ENCODE measurements around the gene RNPEP.
A peak's percentile ranks its signal among the peaks of the same experiment; 100 is the strongest.

DNA sequence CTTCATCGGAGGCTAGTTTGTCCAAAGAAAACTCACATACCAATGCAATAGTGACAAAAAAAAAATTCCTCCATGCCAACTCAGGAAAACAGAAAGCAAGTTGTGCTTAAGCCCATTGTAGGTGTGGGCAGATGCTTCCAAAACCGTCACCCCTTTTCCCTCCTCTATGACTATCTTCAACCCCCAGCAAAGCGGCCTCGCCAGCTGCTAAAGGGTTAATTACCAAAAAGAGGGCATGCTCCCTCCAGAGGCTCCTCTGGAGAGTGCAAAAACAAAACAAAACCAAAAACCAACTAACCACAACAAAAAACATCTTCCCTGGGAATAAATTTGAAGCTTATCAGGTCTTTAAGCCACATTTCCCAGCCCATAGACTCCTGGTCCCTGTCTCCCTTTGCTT lies 37.3 kb upstream of the RNPEP start:
- TF ChIP-seq, protein P1, sequence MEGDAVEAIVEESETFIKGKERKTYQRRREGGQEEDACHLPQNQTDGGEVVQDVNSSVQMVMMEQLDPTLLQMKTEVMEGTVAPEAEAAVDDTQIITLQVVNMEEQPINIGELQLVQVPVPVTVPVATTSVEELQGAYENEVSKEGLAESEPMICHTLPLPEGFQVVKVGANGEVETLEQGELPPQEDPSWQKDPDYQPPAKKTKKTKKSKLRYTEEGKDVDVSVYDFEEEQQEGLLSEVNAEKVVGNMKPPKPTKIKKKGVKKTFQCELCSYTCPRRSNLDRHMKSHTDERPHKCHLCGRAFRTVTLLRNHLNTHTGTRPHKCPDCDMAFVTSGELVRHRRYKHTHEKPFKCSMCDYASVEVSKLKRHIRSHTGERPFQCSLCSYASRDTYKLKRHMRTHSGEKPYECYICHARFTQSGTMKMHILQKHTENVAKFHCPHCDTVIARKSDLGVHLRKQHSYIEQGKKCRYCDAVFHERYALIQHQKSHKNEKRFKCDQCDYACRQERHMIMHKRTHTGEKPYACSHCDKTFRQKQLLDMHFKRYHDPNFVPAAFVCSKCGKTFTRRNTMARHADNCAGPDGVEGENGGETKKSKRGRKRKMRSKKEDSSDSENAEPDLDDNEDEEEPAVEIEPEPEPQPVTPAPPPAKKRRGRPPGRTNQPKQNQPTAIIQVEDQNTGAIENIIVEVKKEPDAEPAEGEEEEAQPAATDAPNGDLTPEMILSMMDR (IDR thresholded peaks at IDR 0.05; ENCODE audit: low read length), result 0 out of 2 replicates have a peak, but pooled peaks have one; percentile 14
- TF ChIP-seq EZH2 (IDR thresholded peaks at IDR 0.05; ENCODE audit: borderline replicate concordance, low read length), result no peak
